OCI-M2 (cell line): ENCODE measurements around the gene ATP6V1D.
"Not testable (repeated sequence)": the region's sequence is repeated elsewhere in the genome, so short reads cannot be mapped to it uniquely, and the experiment has no call there.

Source experiments
- DNase-seq: peaks from one replicate; lab custom pipeline; 2025; ENCODE audit not compliant: unreplicated experiment; lab: John Stamatoyannopoulos, UW

The ATP6V1D gene

GRCh38 chr14:67371247-67372148 is 11.9 kb upstream of the ATP6V1D start:
- no peak for DNase-seq

GRCh38 chr14:67370830-67371229 is 11.2 kb upstream of the ATP6V1D start:
- DNase-seq, result no peak

- no peak for DNase-seq
These were observed 5.9 kb upstream of the ATP6V1D start for GRCh38 chr14:67365476-67365875.

- DNase-seq, result no peak
These were observed 1.0 kb upstream of the ATP6V1D start for GRCh38 chr14:67360470-67361206.

GRCh38 chr14:67358924-67359774 is 455 bp downstream of the ATP6V1D start:
- no peak for DNase-seq

GRCh38 chr14:67357969-67358354 is 1.6 kb downstream of the ATP6V1D start:
- no peak for DNase-seq

GRCh38 chr14:67357186-67357968 is 2.2 kb downstream of the ATP6V1D start:
- DNase-seq, result no peak

- no peak for DNase-seq
These were observed 7.5 kb downstream of the ATP6V1D start for GRCh38 chr14:67352055-67352454.

- DNase-seq, result no peak
These were observed 14.0 kb downstream of the ATP6V1D start for GRCh38 chr14:67345583-67345982.

- no peak for DNase-seq
These were observed 15.9 kb downstream of the ATP6V1D start for GRCh38 chr14:67343601-67344230.

- not testable (repeated sequence) for DNase-seq
These were observed 18.4 kb downstream of the ATP6V1D start for GRCh38 chr14:67341231-67341630.

GRCh38 chr14:67335781-67336180 is 23.8 kb downstream of the ATP6V1D start:
- DNase-seq, result no peak

- DNase-seq, result no peak
These were observed 27.1 kb downstream of the ATP6V1D start for GRCh38 chr14:67332468-67332867.

GRCh38 chr14:67331368-67332125 is 28.1 kb downstream of the ATP6V1D start:
- no peak for DNase-seq

- not testable (repeated sequence) for DNase-seq
These were observed 29.9 kb downstream of the ATP6V1D start for GRCh38 chr14:67329666-67330065.

GRCh38 chr14:67319142-67319541 is 40.5 kb downstream of the ATP6V1D start:
- no peak for DNase-seq

- DNase-seq, result no peak
These were observed 41.8 kb downstream of the ATP6V1D start for GRCh38 chr14:67317822-67318221.

- no peak for DNase-seq
These were observed 46.5 kb downstream of the ATP6V1D start for GRCh38 chr14:67313153-67313552.

- DNase-seq, result no peak
These were observed 47.7 kb downstream of the ATP6V1D start for GRCh38 chr14:67311868-67312267.
